Peyer's patch (tissue), 4 donors: Measurements from ENCODE around the gene SRGAP1.

ENCODE experiments used
- POLR2A ChIP-seq, 2 donors: fragments of 450-650 bp; IDR thresholded peaks; one replicate each; pipeline ENCODE4 v1.5.1; 2017; ENCODE audit warnings: antibody characterized with exemption in 2 of 2, mild to moderate bottlenecking in 2 of 2, moderate library complexity in 2 of 2
- TF ChIP-seq, protein P1 (sequence below), 6 experiments: fragments of 450-650 bp in 4 of 6; fragments of 200-600 bp in 2 of 6; sonication (generic) in 1 of 6; IDR thresholded peaks; one replicate each; pipeline ENCODE4 v1.5.1; 2017 to 2019; ENCODE audit warnings: antibody characterized with exemption in 6 of 6, mild to moderate bottlenecking in 3 of 6, moderate library complexity in 1 of 6

DNA sequence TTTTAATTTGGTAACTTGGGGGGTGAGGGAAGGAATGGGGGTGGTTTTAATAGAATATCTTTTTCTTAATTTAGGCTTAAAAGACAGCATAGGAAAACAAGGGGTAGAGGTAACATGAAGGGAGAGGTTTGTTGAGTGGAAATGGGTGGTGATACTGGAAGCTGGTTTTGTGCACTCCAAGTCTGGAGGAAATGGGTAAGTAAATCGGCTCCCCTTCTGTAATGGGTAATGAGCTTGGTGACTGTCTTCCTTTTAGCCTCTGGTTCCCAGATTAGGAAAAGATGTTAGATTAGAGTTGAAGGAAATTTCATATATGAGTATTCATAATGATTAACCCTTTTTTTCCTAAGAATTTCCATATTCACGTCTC, 122.1 kb downstream of the SRGAP1 start:
- TF ChIP-seq, protein P1, sequence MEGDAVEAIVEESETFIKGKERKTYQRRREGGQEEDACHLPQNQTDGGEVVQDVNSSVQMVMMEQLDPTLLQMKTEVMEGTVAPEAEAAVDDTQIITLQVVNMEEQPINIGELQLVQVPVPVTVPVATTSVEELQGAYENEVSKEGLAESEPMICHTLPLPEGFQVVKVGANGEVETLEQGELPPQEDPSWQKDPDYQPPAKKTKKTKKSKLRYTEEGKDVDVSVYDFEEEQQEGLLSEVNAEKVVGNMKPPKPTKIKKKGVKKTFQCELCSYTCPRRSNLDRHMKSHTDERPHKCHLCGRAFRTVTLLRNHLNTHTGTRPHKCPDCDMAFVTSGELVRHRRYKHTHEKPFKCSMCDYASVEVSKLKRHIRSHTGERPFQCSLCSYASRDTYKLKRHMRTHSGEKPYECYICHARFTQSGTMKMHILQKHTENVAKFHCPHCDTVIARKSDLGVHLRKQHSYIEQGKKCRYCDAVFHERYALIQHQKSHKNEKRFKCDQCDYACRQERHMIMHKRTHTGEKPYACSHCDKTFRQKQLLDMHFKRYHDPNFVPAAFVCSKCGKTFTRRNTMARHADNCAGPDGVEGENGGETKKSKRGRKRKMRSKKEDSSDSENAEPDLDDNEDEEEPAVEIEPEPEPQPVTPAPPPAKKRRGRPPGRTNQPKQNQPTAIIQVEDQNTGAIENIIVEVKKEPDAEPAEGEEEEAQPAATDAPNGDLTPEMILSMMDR (IDR thresholded peaks at IDR 0.05): no peak
- no peak for TF ChIP-seq POLR2A (IDR thresholded peaks at IDR 0.05)
